ENCODE data around the gene JAK1. TPM values are rescaled to one million over a fixed set of nuclear protein-coding genes. Genes with fewer than 3 reads are reported as not detected.

The JAK1 gene
- total RNA-seq, 2 donors from 2014 or later, result 83.7 to 98.7 TPM

- DNase-seq, result no peak
- intact Hi-C loops (cut with DNase I), result no loop called here
- no peak for ATAC-seq
Measured at GRCh38 chr1:64881281-64881680, 85.1 kb downstream of the JAK1 start.

DNA sequence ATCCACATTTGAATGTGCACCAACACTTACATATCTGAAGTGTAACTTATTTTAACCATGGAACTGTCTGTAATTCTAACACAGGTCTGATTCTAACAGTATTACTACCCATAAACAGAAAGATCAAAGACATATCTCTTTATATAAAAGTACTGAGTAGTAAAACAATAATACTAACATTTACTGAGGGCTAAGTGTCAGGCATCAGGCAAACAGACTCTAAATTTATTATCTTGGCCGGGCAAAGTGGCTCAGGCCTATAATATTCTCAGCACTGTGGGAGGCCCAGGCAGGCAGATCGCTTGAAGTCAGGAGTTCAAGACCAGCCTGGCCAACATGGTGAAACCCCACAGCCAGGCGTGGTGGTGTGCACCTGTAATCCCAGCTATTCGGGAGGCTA lies 85.9 kb downstream of the JAK1 start:
- intact Hi-C loops (cut with DNase I), result no loop called here
- no peak for DNase-seq
- ATAC-seq, result no peak

DNA sequence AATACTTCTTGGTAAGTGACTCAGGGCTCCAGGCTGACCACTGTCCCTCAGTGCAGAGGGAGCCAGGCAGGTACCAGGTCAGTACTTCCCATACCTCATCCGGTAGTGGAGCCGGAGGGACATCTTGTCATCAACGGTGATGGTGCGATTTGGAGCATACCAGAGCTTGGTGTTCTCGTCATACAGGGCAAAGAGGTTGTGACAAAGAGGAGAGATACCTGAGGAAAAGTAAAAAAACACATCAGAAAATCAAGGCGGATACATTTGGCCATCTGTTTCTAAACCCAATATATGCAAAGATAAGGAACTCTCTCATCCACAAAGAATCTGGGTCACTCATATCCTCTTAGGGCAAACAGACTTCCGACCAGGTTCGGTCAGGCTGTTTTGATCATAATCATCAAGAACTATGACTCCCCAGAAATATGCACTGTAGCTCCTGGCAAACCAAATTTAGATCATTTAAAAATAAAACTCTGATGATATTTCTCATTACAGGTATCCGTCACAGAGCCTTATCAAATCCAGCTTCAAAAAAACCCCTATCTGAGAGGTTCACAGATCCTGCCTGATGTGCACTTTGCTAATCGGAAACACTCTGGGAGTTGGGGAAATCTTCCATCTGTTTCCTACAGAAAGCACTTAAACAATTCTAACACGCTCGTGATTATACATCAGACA lies 87.3 kb downstream of the JAK1 start:
- no peak for ATAC-seq
- intact Hi-C loops (cut with DNase I), result loop anchor here in 1 of 2 donors (5.0 kb wide), 1 partner anchor 88 kb away; the partner anchor contains the start of gene JAK1
- DNase-seq, result no peak

DNA sequence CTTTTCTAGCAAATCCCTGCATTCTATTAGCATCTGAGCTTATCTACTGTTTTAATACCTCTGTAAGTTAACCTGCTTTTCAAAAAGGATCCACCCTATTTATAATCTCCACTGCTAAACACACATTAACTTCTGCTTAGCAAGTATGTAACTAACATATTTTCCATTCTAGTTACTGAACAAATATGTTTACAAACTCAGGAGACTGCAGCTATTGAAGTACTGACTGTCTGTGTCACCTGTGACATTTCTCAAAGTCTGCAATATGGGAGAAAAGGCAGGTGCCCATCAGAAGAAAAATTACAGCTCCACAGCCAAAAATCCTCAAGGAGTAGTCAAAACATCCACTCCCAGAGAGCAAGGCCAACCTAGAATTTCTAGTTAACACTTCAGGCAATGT lies 88.3 kb downstream of the JAK1 start:
- intact Hi-C loops (cut with DNase I), result loop anchor here in 1 of 2 donors (5.0 kb wide), 1 partner anchor 89 kb away; the partner anchor contains the start of gene JAK1
- DNase-seq, result no peak
- ATAC-seq, result no peak

DNA sequence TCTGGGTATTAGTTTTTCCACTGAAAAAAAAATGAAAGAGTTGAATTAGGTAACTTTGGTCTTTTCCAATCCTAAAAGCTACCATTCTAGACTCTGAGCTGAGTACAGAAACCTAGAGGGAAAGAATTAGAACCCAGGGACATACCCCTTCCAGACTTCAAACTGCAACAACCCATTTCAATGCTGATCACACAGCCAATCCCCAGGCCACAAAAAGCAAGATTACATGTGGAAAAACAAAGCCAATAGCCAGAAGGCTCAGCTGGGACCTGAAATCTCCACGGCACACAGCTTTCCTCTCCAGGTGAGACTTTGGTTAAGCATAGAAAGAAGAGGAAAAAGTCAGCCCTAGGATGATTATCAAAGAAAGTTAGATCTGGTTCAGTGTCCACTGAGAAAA lies 88.8 kb downstream of the JAK1 start:
- ATAC-seq (no peak), DNase-seq (no peak)
- intact Hi-C loops (cut with DNase I), result loop anchor here in 1 of 2 donors (5.0 kb wide), 1 partner anchor 90 kb away; the partner anchor contains the start of gene JAK1

DNA sequence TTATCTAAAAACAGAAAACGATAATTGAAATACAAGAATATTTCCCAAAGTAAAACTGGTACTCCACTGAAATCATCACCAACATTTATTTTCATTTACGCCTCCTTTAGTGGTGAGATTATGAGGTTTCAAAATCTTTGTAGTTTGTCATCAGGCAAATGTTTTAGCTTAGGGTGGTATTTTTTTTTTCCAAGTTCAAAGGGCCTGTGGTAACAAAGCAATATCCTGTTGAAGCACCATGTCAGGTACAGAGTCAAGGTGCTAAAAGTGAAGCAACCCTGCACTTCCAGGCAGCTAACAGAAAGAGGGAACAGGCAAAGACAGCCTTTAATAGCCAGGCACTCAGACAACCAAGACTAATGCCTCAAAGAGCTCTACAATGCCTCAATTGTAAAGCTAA lies 89.2 kb downstream of the JAK1 start:
- ATAC-seq, result peak in 1 of 2 donors; percentile 23
- no peak for DNase-seq
- intact Hi-C loops (cut with DNase I), result loop anchor here in 1 of 2 donors (5.0 kb wide), 1 partner anchor 90 kb away; the partner anchor contains the start of gene JAK1

DNA sequence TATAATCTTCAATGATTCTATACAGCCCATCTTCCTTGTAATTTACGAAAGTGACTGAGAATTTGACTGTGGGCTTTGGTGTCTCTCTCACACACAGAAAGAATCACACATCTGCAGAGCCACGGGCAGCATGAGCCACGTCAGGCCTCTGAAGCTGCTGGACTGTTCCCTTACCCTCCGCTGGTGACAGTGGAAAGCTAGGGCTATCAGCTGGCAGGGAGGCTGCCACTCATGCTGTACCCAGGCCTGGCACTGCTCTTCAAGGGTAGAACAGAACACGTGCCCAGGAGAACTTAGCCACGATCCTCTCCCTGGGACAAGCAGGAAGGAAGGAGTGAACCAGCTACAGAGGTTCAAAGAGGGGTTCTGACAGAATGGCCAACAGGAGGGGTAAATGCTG lies 90.7 kb downstream of the JAK1 start:
- ATAC-seq (peak; percentile 84 to 91), DNase-seq (peak; percentile 36)

GRCh38 chr1:64875101-64875500 lies 91.2 kb downstream of the JAK1 start:
- intact Hi-C loops (cut with DNase I), result loop anchor here in 1 of 2 donors (5.0 kb wide), 1 partner anchor 92 kb away; the partner anchor contains the start of gene JAK1
- DNase-seq (no peak), ATAC-seq (peak; percentile 22 to 33)

More for the DNA sequence above, 90.7 kb downstream of the JAK1 start:
- intact Hi-C loops (cut with DNase I), result loop anchor here in 1 of 2 donors (5.0 kb wide), 1 partner anchor 92 kb away; the partner anchor contains the start of gene JAK1

DNA sequence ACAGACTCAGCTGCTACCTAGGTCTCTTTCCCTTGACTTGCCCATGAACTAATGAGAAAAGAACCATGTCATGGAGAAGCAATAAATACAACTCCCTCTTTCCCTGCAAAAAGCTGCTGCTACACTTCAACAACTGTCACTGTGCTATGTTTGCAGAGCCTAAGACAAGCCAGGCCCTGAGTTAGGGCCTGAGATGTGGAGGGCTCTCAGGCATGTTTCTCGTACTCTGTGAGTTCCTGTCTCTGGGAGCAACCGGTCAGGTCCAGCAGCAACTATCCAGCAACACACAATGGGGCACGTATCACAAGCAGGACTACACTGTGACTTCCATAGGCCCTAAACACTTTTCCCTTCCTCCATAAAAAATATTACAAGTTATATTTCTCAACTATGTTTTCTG lies 91.7 kb downstream of the JAK1 start:
- intact Hi-C loops (cut with DNase I), result loop anchor here in 1 of 2 donors (5.0 kb wide), 1 partner anchor 93 kb away; the partner anchor contains the start of gene JAK1
- DNase-seq (no peak), ATAC-seq (peak in 1 of 2 donors; percentile 4)

DNA sequence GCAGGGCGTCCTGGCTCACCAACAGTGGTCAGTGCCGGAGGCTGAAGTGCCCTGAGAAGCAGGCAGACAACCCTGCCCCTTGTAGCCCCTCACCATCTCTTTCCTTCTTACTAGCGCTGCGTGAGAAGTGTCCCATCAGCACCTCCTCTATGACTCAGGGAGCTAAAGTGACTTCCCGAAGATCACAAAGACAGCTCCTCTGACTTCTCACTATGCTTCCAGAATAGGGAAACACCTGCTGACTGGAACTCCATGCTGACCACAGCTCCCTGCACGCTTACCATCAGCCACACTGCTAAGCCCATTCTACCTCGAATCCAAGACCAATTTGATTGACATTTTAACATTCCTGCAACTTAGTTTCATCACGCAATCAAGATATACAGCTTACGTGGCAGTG lies 92.8 kb downstream of the JAK1 start:
- intact Hi-C loops (cut with DNase I), result no loop called here
- ATAC-seq, result no peak

DNA sequence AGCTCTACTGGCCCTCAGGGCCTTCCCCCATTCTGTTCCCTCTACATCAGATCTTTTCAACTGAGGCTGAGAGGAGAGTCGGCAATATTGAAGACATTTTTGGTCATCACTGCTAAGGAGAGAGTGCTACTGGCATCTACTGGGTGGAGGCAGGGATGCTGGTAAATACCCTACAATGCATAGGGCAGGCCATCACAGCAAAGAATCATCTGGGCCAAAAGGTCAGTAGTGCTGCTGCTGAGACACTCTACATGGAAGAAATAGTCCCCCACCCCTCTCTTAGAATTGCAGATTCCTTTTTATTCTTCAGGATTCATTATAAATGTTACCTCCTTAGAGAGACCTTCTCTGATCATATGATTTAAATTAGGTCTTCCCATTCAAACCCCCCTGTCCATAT lies 94.3 kb downstream of the JAK1 start:
- DNase-seq, result no peak
- no peak for ATAC-seq
- intact Hi-C loops (cut with DNase I), result no loop called here

More for the DNA sequence above, 92.8 kb downstream of the JAK1 start:
- DNase-seq, result no peak

DNA sequence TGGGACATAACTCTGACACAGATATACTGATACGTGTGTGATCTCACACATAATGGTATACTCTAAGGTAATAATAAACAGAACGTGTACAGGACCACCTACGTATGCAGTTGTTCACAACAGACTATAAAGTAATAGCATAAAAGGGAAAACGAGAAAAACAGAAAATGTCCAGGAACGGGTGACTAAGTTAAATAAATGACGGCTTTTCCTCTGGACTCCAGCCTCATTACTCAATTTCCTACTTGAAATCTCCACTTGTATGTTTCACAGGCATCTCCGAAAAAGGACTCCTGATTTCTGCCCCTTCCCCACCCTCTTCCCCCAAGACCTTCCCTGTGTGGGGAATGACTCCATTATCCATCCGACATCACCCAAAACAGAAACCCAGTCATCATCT lies 95.1 kb downstream of the JAK1 start:
- no peak for ATAC-seq
- intact Hi-C loops (cut with DNase I), result no loop called here
- no peak for DNase-seq

- intact Hi-C loops (cut with DNase I), result loop anchor here in 1 of 2 donors (10.0 kb wide), 1 partner anchor 98 kb away; the partner anchor contains the start of gene JAK1
- ATAC-seq, result no peak
- DNase-seq, result no peak
Measured at GRCh38 chr1:64867266-64867665, 99.1 kb downstream of the JAK1 start.

DNA sequence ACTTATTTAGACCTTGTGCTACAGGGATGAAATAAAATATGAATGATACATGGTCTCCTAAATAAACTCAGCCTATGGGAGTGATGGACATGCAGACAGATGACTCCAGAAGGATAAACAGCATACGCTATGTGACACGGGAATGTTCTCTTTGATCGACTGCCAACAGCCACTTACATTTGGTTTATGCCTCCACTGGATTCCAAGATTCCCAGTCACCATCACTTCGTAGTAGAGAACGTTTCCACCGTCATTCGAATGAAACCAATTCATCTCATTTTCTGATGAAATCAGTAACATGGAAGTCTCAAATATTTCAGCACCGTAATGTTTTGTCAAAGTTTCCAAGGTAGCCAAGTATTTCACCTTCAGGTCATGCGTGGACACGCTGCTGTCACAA lies 99.7 kb downstream of the JAK1 start:
- intact Hi-C loops (cut with DNase I), result loop anchor here in 1 of 2 donors (10.0 kb wide), 1 partner anchor 98 kb away; the partner anchor contains the start of gene JAK1
- DNase-seq, result no peak
- no peak for ATAC-seq

DNA sequence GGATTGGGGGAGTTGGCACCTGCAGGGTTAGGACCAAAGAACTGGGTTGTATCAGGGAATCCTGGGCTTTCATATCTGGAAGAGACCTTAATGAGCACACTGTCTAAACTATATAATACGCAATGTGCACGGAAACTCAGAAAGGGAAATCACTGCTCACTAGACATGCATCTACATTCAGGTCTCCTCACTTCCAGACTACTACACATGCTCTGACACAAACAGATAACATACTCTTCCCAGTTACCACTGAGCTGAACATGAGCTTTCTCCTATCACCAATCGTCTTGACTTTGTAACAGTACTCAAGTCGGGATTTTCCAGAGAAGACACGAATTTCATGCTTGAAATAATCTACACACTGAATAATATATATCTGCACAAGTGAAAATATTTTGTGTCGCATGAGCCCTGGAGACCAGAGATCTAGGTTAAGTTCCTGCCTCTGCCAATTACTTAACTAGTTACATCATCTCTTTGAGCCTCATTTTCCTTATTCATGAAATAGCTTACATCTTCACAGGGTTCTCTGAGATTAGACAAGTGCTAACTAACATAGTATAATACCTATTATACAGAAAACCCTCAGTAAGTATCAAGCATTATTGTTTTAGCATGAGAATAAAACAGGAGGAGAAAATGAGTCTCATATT lies 101.1 kb downstream of the JAK1 start:
- intact Hi-C loops (cut with DNase I), result loop anchor here in 1 of 2 donors (10.0 kb wide), 1 partner anchor 100 kb away; the partner anchor contains the start of gene JAK1
- no peak for ATAC-seq
- no peak for DNase-seq

DNA sequence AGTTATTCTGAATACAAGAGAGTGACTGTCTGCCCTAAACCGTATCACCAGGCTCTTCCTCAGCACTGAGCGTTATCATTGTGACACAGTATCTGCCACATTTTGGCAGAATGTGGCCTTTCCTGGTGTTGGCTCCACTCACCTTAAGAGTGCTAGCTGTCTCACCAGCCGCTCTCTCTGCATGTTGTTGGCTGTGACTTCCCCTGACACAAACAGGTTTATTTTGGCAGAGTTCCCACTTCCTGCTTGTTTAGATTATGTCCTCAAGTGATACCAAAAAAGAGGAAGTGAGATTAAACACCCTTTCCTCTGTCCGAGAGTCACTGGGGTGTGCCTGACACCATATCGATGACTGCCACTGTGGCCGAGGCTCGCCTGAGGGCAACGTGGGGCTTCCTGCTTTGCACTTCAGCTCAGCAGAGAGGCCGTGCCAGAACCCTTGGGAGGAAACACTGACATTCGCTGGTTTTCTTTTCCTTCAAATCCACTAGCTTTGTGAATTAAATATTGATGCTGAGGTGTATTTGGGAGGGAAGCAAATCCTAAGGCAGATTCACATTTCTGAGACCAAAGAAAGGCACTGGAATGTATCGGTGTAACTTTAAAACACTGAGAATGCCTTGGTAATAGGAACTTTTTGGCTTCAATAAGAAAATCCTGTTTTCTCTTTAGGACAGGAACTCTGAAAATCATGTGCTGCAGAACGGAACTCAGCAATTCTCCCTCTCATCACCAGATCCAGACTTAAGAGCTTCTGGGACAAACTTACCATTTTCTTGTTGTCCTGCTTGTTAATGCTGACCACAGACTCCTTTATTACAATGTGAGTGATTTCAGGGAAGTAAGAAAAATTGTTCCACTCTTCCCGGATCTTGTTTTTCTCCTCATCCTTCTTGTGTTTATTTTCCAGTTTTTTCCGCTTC lies 102.1 kb downstream of the JAK1 start:
- DNase-seq (peak; percentile 82), ATAC-seq (peak; percentile 83 to 90)
- intact Hi-C loops (cut with DNase I), result loop anchor here in 1 of 2 donors (10.0 kb wide), 1 partner anchor 101 kb away; the partner anchor contains the start of gene JAK1

DNA sequence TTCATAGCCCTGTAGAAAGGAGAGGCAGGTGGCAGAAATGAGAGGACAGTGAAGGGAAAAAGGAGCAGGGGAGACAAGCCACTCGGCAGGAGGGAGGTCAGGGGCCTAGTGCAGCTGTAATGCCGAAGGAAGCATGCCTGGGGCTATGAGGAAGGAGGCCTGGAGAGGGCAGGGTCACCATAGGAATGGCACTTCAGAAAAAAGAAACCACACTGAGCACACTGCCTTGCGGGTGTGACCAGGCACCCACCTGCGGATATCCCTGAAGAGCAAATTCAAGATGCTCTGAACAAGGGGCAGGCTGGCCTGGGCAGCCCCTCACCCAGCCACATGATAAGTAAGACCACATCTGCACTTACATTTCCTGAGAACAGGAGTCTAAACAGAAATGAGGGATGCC lies 104.7 kb downstream of the JAK1 start:
- DNase-seq (no peak), ATAC-seq (peak; percentile 45 to 48)
- intact Hi-C loops (cut with DNase I), result loop anchor here in 1 of 2 donors (10.0 kb wide), 1 partner anchor 103 kb away; the partner anchor contains the start of gene JAK1

DNA sequence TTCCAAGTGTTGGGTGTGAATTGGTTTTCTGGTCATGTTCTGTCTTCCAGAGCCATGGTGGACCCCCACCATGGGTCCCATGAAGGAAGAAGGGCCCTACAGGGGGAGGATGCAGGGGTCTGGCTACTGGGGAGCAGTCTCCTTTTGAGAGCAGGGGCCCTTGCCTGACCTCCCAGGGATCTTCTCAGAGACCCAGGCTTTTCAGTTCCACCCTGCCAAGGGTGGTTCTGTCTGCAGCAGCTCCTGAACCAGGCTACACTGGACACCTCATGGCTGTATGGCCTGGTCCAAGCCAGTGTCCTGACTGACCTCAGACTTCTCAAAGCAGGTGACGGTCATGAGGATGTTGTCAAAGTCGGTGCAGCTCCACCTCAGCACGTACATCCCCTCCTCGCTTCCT lies 109.0 kb downstream of the JAK1 start:
- DNase-seq, result no peak
- ATAC-seq, result no peak
- intact Hi-C loops (cut with DNase I), result no loop called here

DNA sequence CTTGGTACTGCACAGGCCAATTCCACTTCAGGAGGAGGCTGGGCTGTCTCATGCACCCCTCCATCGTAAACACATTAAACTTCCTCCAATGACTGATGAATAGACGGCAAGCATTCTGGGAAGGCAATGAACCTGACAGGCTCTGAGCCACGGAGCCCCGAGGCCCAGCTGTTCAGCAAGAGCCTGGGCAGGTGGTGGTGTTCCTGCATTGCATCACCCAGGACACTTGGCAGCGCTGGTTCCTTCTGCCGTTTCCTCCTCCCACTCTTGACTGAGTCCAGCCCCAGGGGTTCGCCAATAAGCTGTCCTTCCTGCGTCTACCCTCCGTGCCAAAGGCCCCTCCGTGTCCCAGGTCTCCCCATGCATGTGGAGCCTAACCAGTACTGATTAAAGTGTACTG lies 109.8 kb downstream of the JAK1 start:
- intact Hi-C loops (cut with DNase I), result no loop called here
- no peak for ATAC-seq
- no peak for DNase-seq

All from left cardiac atrium (tissue), 4 donors.